HG03558 (cell line): ENCODE results near the gene POMT1.
A peak's percentile ranks its signal among the peaks of the same experiment; 100 is the strongest.
"Not testable (repeated sequence)": the region's sequence is repeated elsewhere in the genome, so short reads cannot be mapped to it uniquely, and the experiment has no call there.

Source experiments
- ATAC-seq: cut with Tn5 transposase; IDR thresholded peaks from one replicate; pipeline ENCODE4 v1.9.1; 2021; ENCODE audit warnings: moderate number of reproducible peaks; ENCODE audit not compliant: unreplicated experiment; ENCODE audit errors: extremely low read depth

POMT1 gene, protein sequence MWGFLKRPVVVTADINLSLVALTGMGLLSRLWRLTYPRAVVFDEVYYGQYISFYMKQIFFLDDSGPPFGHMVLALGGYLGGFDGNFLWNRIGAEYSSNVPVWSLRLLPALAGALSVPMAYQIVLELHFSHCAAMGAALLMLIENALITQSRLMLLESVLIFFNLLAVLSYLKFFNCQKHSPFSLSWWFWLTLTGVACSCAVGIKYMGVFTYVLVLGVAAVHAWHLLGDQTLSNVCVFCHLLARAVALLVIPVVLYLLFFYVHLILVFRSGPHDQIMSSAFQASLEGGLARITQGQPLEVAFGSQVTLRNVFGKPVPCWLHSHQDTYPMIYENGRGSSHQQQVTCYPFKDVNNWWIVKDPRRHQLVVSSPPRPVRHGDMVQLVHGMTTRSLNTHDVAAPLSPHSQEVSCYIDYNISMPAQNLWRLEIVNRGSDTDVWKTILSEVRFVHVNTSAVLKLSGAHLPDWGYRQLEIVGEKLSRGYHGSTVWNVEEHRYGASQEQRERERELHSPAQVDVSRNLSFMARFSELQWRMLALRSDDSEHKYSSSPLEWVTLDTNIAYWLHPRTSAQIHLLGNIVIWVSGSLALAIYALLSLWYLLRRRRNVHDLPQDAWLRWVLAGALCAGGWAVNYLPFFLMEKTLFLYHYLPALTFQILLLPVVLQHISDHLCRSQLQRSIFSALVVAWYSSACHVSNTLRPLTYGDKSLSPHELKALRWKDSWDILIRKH

DNA sequence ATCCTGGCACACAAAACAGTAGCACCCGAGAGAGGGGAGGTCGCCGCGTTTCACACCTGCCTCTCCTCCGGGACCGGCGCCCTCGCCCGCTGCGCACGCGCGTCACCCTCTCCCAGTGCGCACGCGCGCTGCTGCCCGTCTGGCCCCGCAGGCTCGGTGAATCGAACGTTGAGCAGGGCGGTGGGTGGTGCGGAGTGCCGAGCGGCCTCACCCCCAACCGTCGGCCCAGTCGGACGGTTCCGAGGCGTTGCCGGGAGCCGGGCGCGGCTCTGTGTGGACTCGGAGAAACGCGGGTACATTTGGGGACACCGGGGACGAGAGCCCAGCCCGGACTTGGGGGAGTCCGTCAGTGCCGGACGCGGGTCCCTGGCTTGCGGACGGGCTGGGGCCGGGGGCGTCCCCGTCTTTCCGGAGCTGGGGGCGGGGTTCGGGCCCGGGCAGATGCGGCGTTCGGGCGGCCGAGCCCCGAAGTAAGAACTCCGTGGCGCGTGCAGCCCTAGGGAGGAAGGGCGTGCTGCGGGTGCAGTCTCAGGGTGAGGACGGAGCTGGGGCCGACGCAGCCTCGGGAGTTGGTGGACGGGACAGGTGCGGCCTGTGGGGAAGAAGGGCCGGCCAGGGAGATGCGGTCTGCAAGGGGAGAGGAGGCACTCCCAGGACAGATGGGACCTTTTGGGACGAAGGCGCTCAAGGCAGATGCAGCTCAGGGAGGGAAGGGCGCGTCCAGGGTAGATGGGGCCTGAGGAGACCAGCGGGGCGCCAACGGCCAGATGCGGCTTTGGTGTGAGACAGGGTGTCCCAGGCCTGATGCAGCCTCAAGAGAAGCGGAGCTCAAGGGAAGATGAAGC is at the start of gene POMT1:
POMT1 (plus strand) TSS at position 138 of the 845 bp plus-strand sequence. CDS start 1,301 bp downstream, outside the sequence.
- peak; percentile 72 for ATAC-seq

DNA sequence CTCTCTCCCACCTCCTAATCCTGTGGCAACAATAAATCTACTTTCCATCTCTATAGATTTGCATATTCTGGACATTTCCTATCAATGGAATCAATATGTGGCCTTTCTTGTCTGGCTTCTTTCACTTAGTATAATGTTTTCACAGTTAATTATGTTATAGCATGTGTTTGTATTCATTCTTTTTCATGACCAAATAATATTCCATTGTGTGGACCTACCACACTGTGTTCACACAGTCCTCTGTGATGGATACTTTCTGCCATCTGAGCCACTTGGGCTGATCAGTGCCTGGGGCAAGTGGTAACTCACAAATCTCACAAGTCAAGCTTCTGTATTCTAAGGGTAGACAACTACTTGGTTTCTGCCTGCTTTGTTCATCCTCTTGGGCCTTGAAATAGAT is 48.7 kb upstream of the POMT1 start:
- no peak for ATAC-seq

DNA sequence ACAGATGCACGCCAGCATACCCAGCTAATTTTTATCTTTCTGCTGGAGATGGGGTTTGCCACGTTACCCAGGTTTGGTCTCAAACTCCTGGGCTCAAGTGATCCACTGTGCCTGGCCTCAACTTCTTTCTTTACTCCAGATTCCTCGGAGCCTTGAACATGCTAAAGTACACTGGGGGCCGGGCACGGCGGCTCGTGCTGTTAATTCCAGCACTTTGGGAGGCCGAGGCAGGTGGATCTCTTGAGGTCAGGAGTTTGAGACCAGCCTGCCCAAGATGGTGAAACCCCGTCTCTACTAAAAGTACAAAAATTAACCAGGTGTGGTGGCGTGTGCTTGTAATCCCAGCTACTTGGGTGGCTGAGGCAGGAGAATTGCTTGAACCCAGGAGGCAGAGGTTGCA is 47.1 kb upstream of the POMT1 start:
- not testable (repeated sequence) for ATAC-seq

DNA sequence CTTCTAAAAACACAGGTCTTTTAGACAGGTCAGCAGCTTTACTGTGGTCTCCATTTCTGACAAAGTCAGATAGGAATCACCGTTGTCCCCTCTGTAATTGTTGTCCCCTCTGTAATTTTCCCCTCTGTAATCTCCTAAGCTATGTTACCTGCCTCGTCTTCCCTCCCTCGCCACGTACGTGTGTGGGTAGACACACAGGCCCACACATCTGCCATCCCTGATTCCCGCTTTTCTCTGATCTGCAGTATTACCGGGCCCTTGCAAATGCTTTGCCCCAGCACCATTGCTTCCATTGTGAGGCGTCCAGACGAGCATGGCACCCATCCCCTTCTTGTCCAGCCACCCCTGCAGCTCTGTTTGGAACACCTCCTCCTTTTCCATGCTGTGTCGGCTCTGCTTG is 45.0 kb upstream of the POMT1 start:
- no peak for ATAC-seq

DNA sequence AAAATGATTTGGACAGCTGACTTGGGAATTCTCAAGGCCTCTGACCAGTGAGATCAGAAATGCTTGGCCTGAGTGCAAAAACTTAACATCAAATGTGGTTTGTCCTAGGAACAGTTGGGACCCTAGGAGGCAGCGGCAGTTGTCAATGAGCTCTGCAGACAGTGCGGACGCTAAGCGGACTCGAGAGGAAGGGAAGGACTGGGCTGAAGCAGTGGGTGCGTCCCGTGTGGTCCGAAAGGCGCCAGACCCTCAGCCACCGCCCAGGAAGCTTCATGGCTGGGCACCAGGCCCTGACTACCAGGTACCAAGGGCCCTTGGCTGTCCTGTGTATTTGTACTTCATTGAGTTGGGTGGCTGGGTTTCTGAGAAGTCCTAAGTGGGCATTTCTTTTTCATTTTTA is 43.7 kb upstream of the POMT1 start:
- ATAC-seq, result no peak

DNA sequence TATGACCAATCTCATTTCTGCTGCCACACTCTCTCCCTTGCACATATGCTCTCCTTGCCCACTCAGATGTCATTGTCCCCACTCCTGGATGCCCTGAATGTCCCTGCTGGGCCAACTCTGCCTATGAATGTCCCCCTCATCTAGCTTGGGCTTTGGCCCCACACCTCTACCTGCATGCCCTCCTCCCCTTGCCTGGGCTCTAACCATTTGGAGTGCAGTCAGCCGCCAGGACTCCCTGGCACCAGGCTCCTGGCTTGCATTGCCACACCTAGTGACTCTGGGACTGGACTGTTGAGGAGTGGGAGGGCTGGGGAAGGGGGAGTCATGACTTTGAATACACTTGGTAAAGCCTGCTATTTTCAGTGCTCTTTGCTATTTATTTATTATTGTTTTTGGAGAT is 41.6 kb upstream of the POMT1 start:
- no peak for ATAC-seq

DNA sequence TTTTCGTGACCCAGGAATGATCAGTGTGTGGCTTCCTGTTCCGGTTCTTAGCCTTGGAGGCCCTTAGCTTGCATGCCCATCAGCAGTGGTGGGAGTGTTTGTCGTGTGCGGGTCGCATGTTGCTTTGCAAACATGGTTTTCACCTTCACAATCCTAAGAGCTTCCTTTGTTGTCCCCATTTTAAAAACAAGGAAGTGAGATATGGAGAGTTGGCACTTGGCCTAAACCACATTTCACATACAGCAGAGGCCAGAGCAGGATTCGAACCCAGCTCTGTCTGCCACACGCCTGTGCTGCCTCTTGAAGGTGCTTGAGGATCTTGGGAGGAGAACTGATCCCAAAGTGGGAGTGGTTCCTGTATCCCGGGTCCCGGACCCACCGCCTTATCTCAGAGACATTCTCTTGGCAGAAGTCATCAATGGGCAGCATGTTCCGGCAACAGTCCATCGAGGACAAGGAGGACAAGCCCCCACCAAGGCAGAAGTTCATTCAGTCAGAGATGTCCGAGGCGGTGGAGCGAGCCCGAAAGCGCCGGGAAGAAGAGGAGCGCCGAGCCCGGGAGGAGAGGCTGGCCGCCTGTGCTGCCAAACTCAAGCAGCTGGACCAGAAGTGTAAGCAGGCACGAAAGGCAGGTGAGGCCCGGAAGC is 38.2 kb upstream of the POMT1 start:
- no peak for ATAC-seq

DNA sequence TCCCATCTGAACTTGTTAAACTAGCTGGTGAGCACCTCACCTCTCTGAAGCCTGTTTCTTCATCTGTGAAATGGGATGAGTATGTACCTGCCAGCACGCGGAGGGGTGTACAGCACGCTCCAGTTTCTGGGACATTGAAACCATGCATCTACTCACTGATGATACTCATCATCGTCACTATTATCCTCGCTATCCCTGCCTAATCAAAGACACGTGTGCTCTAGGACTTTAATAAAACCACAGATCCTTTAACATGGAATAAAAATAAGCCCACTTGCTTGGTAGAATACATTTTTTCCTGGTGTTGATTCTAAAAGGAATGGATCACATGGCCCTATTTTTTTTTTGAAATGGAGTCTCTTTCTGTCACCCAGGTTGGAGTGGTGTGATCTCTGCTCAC is 37.3 kb upstream of the POMT1 start:
- ATAC-seq, result no peak

DNA sequence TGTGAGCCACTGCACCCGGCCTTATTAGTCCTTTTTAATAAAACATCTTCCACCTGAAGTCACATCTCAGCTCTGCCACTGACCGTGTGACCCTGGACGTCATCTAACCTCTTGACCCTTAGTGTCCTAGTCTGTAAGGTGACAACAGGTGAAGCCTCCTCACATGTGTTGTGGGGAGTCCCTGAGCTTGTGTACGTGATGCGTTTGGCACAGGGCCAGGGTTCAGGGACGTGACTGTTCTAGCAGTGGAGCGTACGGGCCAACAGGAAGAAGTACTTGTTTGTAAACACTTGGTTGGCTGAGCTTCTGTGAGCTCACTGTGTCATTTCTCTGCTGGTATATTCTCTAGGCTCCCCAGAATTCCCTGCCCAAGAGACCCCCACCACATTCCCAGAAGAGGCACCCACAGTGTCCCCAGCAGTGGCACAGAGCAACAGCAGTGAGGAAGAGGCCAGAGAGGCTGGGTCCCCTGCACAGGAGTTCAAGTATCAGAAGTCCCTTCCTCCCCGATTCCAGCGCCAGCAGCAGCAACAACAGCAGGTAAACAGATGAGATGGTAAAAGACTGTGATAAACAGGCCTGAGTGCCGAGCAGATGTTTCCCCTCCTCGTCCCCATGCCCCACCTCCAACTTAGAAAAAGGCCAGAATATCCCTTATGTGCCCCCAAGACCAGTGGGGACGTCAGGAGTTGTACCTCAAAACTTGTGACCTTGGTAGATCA is 35.3 kb upstream of the POMT1 start:
- ATAC-seq, result no peak

DNA sequence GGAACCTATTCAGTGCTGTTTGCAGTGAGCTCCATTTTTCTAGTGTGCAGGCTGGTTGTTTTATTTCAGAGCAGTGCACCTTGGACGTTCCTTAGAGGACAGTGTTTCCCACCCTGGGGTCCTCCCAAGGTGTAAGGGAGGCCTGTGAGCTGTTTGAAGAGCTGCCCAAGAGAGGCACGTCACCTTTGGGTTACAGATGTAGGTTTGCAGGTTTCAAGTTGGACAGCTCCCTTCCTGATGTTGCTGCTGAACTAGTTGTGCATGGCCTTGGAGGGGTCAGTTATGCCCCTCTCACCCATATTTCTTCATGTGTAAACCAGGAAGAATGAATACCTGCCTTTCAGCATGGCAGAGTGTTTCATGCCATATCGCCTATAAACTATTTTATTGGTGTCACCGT is 34.7 kb upstream of the POMT1 start:
- no peak for ATAC-seq

DNA sequence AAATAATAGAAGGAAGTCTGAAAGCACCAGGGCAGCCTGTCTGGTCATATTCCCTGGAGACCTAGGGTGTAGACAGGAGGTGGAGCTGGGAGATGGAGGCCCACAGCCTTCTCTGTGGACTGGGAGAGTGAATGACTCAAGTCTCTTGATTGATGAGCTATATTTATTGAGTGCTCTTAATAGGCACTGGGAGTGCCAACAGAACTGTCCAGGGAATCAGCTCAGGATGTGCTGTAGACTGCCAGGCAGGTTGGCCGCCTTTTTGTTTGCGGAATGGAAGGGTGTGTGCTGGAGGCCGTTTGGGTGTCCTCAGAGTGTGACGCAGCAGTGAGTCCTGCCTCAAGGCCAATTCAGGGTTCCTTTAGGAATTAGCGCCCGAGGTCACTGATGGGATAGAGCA is 33.4 kb upstream of the POMT1 start:
- ATAC-seq, result no peak

DNA sequence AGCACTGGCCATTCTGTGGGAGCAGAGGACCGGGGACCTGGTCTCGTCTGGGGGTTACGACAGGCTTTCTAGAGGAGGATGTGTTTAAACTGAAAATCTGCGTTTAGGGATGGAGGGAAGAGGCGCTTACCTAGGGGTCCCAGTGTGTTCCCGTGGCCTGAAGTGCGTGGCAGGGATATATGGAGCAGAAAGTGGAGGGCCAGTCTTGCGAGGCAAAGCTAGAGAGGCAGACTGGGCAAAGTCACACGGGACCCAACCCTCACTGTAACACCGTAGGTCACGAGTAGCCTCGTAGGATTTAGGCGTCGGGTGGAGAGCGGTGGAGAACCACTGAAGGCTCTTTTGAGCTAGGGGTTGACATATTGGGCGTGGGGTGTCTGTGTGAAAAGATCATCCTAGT is 32.8 kb upstream of the POMT1 start:
- ATAC-seq, result no peak

DNA sequence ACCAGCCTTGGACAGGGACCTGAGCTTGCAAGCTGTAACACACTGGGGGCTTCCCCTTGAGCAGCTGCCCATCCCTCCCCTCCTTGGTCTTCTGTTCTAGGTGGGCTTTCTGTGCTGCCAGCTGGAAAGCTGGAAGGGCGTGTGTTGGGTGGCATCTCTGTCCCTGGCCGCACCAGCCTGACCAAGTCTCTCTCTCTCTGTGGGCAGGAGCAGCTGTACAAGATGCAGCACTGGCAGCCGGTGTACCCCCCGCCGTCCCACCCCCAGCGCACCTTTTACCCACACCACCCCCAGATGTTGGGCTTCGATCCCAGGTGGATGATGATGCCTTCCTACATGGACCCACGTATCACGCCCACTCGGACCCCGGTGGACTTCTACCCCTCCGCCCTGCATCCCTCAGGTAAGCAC is 32.1 kb upstream of the POMT1 start:
- no peak for ATAC-seq

DNA sequence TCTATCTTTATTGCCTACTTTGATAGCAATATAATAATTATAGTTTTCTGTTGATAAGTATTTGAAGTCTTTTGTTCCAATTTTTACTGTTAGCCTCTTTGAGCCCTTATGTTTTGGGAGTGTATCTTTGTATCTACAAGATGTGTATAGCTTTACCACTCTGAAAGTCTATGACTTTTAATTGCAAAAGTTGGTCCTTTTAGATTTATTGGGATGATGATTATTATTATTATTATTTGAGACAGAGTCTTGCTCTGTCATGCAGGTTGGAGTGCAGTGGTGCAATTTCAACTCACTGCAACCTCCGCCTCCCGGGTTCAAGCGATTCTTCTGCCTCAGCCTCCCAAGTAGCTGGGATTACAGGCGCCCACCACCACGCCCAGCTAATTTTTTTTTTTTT is 30.6 kb upstream of the POMT1 start:
- not testable (repeated sequence) for ATAC-seq

DNA sequence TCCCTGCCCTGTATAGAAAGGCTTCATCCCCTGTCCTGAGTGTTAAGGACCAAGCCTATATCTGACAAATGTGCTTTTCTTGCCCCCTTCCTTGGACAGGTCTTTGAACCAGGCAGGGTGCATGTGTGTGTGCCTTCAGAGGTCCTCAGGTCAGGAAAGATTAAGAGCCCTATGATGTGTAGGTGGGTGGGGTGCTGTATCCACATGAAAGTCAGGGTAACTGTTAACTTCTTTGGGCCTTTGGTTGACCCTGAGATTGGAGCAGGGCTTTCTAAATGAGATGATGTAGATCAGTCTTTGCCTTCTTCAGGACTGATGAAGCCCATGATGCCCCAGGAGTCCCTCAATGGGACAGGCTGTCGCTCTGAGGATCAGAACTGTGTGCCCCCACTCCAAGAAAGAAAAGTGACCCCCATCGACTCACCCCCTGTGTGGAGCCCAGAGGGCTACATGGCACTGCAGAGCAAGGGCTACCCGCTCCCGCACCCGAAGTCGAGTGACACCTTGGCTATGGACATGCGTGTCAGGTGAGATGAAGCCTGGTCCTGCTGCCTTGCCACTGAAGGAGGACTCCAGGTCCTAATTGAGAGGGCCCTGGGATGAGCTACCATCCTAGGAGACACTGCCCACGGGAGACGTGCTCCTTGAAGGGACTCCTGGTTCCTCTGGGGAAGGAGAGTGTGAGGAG is 29.4 kb upstream of the POMT1 start:
- no peak for ATAC-seq

DNA sequence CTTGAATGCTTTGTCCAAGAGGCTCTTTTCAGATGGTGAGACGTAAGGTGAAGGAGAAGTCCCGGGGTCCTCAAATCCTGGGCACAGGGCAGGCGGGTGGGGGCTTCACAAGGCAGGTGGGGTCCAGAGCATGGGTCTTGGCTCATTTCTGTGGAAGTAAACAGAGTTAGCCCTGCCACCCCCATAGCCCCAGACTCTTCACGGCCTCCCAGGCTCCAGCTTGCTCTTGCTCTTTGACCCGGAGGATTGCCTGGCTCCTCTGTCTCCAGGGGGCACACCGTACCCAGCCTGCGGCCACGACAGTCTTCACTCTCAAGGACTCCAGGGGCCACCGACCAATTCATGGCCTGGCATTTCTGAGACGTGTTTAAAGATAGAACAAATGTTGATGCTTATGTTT is 28.8 kb upstream of the POMT1 start:
- no peak for ATAC-seq

DNA sequence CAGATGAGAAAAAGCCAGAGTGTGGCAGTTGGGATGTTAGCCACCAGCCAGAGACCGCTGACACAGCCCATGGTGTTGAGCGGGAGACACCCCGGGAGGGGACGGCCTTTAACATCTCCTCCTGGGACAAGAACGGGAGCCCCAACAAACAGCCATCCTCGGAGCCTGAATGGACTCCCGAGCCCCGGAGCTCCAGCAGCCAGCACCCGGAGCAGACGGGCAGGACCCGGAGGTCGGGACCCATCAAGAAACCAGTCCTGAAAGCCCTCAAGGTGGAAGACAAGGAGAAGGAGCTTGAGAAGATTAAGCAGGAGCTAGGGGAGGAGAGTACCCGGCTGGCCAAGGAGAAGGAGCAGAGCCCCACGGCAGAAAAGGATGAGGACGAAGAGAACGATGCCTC is 28.0 kb upstream of the POMT1 start:
- no peak for ATAC-seq

DNA sequence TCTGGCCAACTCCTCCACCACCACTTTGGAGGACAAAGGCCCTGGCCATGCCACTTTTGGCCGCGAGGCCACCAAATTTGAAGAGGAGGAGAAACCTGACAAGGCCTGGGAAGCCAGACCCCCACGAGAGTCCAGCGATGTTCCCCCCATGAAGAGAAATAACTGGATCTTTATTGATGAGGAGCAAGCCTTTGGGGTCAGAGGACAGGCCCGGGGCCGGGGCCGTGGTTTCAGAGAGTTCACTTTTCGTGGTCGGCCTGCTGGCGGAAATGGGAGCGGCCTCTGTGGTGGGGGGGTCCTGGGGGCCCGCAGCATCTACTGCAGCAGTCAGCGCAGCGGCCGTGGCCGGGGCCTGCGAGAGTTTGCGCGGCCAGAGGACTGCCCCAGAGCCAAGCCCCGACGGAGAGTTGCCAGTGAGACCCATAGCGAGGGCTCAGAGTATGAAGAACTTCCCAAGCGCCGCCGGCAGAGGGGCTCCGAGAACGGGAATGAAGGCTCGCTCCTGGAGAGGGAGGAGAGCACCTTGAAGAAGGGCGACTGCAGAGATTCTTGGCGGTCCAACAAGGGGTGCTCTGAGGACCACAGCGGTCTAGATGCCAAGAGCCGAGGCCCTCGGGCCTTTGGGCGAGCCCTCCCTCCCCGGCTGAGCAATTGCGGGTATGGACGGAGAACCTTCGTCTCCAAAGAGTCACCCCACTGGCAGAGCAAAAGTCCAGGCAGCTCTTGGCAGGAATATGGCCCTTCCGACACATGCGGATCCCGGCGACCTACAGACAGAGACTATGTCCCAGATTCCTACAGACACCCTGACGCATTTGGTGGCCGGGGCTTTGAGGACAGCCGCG is 27.4 kb upstream of the POMT1 start:
- ATAC-seq, result no peak
